Astrocyte of the spinal cord (primary cell): ENCODE measurements around the gene CLEC18A.
"Not testable (repeated sequence)": the region's sequence is repeated elsewhere in the genome, so short reads cannot be mapped to it uniquely, and the experiment has no call there.

Experiments
- DNase-seq: peaks from one replicate; pipeline ENCODE4 v3.0.0; 2011; ENCODE audit warnings: low read depth, low spot score
- H3K4me3 ChIP-seq: 2 replicates; pipeline ENCODE4 v1.5.1; 2011; ENCODE audit warnings: low read depth, mild to moderate bottlenecking, low read length, moderate library complexity
- in situ Hi-C: cut with HindIII; loops from 2 replicates; pipeline ENCODE4 v1.10.0; 2017; ENCODE audit warnings: low sequenced_read_pairs

The CLEC18A gene

GRCh38 chr16:69985196-69985595 lies 34.1 kb downstream of the CLEC18A start:
- DNase-seq, in situ Hi-C loops, H3K4me3 ChIP-seq: not testable (repeated sequence)

- H3K4me3 ChIP-seq, in situ Hi-C loops: not testable (repeated sequence)
- peak; percentile 37 for DNase-seq
These were observed 46.8 kb downstream of the CLEC18A start for GRCh38 chr16:69997956-69998355.

GRCh38 chr16:69999801-70000200 lies 48.7 kb downstream of the CLEC18A start:
- DNase-seq, in situ Hi-C loops: not testable (repeated sequence)

GRCh38 chr16:70003511-70003910 lies 52.4 kb downstream of the CLEC18A start:
- H3K4me3 ChIP-seq, in situ Hi-C loops, DNase-seq: not testable (repeated sequence)

More at GRCh38 chr16:69999801-70000200, 48.7 kb downstream of the CLEC18A start:
- not testable (repeated sequence) for H3K4me3 ChIP-seq

- in situ Hi-C loops, H3K4me3 ChIP-seq, DNase-seq: not testable (repeated sequence)
These were observed 57.5 kb downstream of the CLEC18A start for GRCh38 chr16:70008604-70009003.

GRCh38 chr16:70010615-70011014 lies 59.5 kb downstream of the CLEC18A start:
- DNase-seq, H3K4me3 ChIP-seq, in situ Hi-C loops: not testable (repeated sequence)

GRCh38 chr16:70011120-70011519 lies 60.0 kb downstream of the CLEC18A start:
- H3K4me3 ChIP-seq, in situ Hi-C loops, DNase-seq: not testable (repeated sequence)

GRCh38 chr16:70012354-70012753 lies 61.2 kb downstream of the CLEC18A start:
- H3K4me3 ChIP-seq, in situ Hi-C loops, DNase-seq: not testable (repeated sequence)

- in situ Hi-C loops, H3K4me3 ChIP-seq, DNase-seq: not testable (repeated sequence)
These were observed 61.8 kb downstream of the CLEC18A start for GRCh38 chr16:70012951-70013350.
